HEK293 (cell line): Measurements from ENCODE around the gene KRT79.

Experiments used
- CTCF ChIP-seq: fragments of 450-650 bp; formaldehyde crosslinking; IDR thresholded peaks from 2 replicates; pipeline ENCODE4 v1.5.1; 2016; ENCODE audit warnings: missing biosample characterization, missing genetic modification characterization
- ZBTB10 ChIP-seq: fragments of 450-650 bp; formaldehyde crosslinking; IDR thresholded peaks from 2 replicates; pipeline ENCODE4 v1.5.1; 2016; ENCODE audit warnings: missing biosample characterization, missing genetic modification characterization
- ZBTB11 ChIP-seq: fragments of 450-650 bp; formaldehyde crosslinking; conservative IDR thresholded peaks from 2 replicates; pipeline ENCODE4 v1.5.1; 2016; ENCODE audit warnings: low read depth, missing biosample characterization, missing genetic modification characterization
- ZNF140 ChIP-seq: fragments of 450-650 bp; formaldehyde crosslinking; IDR thresholded peaks from 2 replicates; pipeline ENCODE4 v1.5.1; 2016; ENCODE audit warnings: missing biosample characterization, missing genetic modification characterization
- ZNF23 ChIP-seq: fragments of 450-650 bp; formaldehyde crosslinking; IDR thresholded peaks from 2 replicates; pipeline ENCODE4 v1.5.1; 2016; ENCODE audit warnings: missing biosample characterization, missing genetic modification characterization, borderline replicate concordance
- ZNF24 ChIP-seq: fragments of 450-650 bp; formaldehyde crosslinking; IDR thresholded peaks from 2 replicates; pipeline ENCODE4 v1.5.1; 2016; ENCODE audit warnings: missing biosample characterization, missing genetic modification characterization
- ZNF398 ChIP-seq: fragments of 450-650 bp; formaldehyde crosslinking; IDR thresholded peaks from 2 replicates; pipeline ENCODE4 v1.5.1; 2017; ENCODE audit warnings: missing biosample characterization, missing genetic modification characterization
- ZNF416 ChIP-seq: fragments of 450-650 bp; formaldehyde crosslinking; IDR thresholded peaks from 2 replicates; pipeline ENCODE4 v1.5.1; 2016; ENCODE audit warnings: missing biosample characterization, missing genetic modification characterization
- ZNF513 ChIP-seq: fragments of 450-650 bp; IDR thresholded peaks from 2 replicates; pipeline ENCODE4 v1.5.1; 2018; ENCODE audit warnings: missing biosample characterization, missing genetic modification characterization
- ZNF623 ChIP-seq: fragments of 450-650 bp; formaldehyde crosslinking; IDR thresholded peaks from 2 replicates; pipeline ENCODE4 v1.5.1; 2016; ENCODE audit warnings: missing biosample characterization, missing genetic modification characterization
- ZNF792 ChIP-seq: fragments of 450-650 bp; formaldehyde crosslinking; IDR thresholded peaks from 2 replicates; pipeline ENCODE4 v1.5.1; 2016; ENCODE audit warnings: missing biosample characterization, missing genetic modification characterization
- ZNF843 ChIP-seq: fragments of 450-650 bp; formaldehyde crosslinking; IDR thresholded peaks from 2 replicates; pipeline ENCODE4 v1.5.1; 2016; ENCODE audit warnings: missing biosample characterization, missing genetic modification characterization

- TF ChIP-seq ZNF140 (tag by site-specific recombination), result no peak
- no peak for TF ChIP-seq ZBTB11 (tag by site-specific recombination)
- TF ChIP-seq ZNF792 (tag by site-specific recombination), result no peak
- no peak for TF ChIP-seq ZNF513 (tag by site-specific recombination)
- no peak for TF ChIP-seq CTCF
- TF ChIP-seq ZBTB10 (tag by site-specific recombination), result no peak
- no peak for TF ChIP-seq ZNF398 (tag by site-specific recombination)
- TF ChIP-seq ZNF24 (tag by site-specific recombination), result no peak
- TF ChIP-seq ZNF23 (tag by site-specific recombination), result no peak
- no peak for TF ChIP-seq ZNF623 (tag by site-specific recombination)
- TF ChIP-seq ZNF843 (tag by site-specific recombination), result no peak
- no peak for TF ChIP-seq ZNF416 (tag by site-specific recombination)
Observed at GRCh38 chr12:52851787-52852186, 17.7 kb upstream of the KRT79 start.
